IPS-15b (cell line): ENCODE results near the gene SMS.

Experiments used
- H3K27me3 ChIP-seq: one replicate; pipeline ENCODE4 v1.6.1; 2013; ENCODE audit warnings: low read length; ENCODE audit not compliant: control insufficient read depth, insufficient read depth
- H3K36me3 ChIP-seq: one replicate; pipeline ENCODE4 v1.6.1; 2013; ENCODE audit warnings: low read length; ENCODE audit not compliant: control insufficient read depth, insufficient read depth
- H3K4me1 ChIP-seq: one replicate; pipeline ENCODE4 v1.6.1; 2013; ENCODE audit warnings: mild to moderate bottlenecking, low read length; ENCODE audit not compliant: control insufficient read depth, insufficient read depth
- H3K4me3 ChIP-seq: one replicate; pipeline ENCODE4 v1.5.1; 2013; ENCODE audit warnings: low read depth, low read length
- H3K9ac ChIP-seq: one replicate; pipeline ENCODE4 v1.6.1; 2013; ENCODE audit warnings: low read depth, mild to moderate bottlenecking, low read length
- H3K9me3 ChIP-seq: one replicate; pipeline ENCODE4 v1.6.1; 2013; ENCODE audit warnings: mild to moderate bottlenecking, low read length; ENCODE audit not compliant: control insufficient read depth, insufficient read depth

Gene SMS

DNA sequence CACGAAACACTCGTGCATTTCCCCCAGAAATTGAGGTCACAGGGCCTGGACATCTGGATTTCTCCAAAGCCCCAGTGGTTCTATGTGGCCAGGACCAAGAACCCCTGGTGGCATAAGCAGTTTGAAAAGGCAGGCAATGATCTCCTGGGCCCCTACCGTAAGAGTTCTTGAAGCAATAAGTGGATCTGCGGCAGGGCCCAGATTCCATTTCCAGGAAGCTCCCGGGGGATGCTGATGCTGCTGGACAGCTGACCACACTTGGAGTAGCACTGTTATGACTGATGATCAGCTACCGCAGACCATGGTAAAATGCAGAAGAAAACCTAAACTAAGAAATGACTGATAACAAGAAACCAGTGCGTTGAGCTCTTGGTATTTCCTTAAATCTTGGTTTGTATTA, 27.8 kb downstream of the SMS start:
- Histone ChIP-seq H3K27me3 (no peaks in the 10 kb centered on the region), H3K9me3 (no peaks in the 10 kb centered on the region), H3K4me3 (no peak overlapping the region), H3K9ac (no peak overlapping the region), H3K36me3 (peaks cover 17% of the 10 kb centered on the region), H3K4me1 (no peaks in the 10 kb centered on the region)

DNA sequence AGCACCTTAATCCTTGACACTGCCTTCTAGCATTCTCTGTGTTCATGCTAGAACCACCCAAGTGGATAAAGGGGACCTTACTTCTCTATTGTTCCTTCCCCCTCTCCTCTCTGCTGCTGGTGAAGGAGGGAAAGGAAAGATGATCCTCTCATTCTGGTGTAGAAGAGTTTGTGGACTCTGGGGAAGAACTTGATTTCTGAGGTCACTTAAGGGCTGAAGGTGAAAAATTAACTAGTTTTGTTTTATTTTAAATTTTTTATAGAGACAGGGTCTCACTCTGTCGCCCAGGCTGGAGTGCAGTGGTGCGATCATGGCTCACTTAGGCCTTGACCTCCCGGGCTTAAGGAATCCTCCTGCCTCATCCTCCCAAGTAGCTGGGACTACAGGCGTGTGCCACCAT, 29.8 kb downstream of the SMS start:
- Histone ChIP-seq H3K4me3 (no peak overlapping the region), H3K9ac (no peak overlapping the region), H3K36me3 (peaks cover 20% of the 10 kb centered on the region), H3K4me1 (no peaks in the 10 kb centered on the region), H3K27me3 (no peaks in the 10 kb centered on the region), H3K9me3 (no peaks in the 10 kb centered on the region)

DNA sequence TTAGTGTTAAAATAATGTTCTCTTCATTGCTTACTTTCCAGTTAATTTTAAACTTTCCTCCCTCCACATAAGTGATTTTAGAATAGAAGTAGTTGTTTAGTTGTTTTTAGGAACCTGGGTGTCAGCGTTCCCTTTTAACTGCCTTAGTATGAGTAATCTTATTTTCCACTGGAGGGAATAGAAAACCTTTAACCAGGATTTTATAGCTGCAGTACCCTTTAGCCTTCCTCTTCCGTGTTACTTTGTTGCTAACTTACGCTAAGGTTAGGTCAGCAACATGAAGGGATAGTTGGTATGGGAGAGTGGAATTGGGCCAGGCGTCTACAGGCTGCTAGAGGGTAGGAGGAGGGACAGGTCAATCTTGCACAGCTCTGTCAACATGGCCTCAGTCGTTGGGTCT, 31.5 kb downstream of the SMS start:
- Histone ChIP-seq H3K4me1 (no peaks in the 10 kb centered on the region), H3K9me3 (no peaks in the 10 kb centered on the region), H3K4me3 (no peak overlapping the region), H3K36me3 (peaks cover 17% of the 10 kb centered on the region), H3K27me3 (no peaks in the 10 kb centered on the region), H3K9ac (no peak overlapping the region)

DNA sequence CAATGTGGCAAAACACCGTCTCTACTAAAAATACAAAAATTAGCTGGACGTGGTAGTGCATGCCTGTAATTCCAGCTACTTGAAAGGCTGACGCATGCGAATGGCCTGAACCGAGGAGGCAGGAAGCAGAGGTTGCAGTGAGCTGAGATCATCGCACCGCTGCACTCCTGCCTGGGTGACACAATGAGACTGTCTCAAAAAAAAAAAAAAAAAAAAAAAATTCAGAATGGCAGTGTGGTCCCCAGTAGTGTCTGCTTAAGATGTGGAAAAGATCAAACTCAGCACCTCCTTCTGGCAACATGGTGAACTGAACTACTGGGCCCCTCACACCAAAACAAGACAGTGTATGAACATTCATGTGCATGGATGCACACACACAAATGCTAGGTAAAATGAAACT, 32.2 kb downstream of the SMS start:
- no peaks in the 10 kb centered on the region for H3K9me3 ChIP-seq
- no peak overlapping the region for H3K4me3 ChIP-seq
- H3K27me3 ChIP-seq = no peaks in the 10 kb centered on the region
- no peaks in the 10 kb centered on the region for H3K4me1 ChIP-seq
- no peak overlapping the region for H3K9ac ChIP-seq
- H3K36me3 ChIP-seq = peaks cover 18% of the 10 kb centered on the region

DNA sequence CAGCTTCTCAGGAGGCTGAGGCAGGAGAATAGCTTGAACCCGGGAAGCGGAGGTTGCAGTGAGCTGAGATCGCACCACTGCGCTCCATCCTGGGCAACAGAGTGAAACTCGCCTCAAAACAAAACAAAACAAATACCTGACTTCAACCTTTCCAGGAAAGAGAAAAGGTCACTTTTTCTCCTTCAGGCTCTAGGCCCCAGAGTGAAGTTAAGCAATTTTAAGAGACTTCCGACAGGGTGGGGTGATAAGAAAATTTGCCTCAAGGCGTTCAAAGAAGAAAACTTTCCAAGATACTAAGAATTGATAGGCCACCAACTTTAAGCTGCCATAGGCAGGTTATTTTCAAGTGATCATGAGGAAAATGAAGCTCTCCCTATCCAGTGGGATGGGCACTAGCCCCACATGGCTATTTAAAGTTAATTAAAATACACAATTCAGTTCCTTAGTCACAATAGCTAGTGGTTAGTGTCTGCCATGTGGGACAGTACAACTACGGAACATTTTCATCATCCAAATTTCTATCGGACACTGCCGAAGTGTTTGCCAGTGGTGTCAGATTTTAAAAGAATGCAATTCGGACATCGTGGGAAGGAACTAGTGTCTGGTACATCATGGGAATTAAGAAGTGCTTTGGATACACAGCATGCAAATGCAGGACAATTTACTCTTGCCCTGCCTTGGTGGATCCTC, 33.0 kb downstream of the SMS start:
- Histone ChIP-seq H3K9me3 (no peaks in the 10 kb centered on the region), H3K4me1 (no peaks in the 10 kb centered on the region), H3K36me3 (peaks cover 19% of the 10 kb centered on the region), H3K4me3 (no peak overlapping the region), H3K27me3 (no peaks in the 10 kb centered on the region), H3K9ac (no peak overlapping the region)

DNA sequence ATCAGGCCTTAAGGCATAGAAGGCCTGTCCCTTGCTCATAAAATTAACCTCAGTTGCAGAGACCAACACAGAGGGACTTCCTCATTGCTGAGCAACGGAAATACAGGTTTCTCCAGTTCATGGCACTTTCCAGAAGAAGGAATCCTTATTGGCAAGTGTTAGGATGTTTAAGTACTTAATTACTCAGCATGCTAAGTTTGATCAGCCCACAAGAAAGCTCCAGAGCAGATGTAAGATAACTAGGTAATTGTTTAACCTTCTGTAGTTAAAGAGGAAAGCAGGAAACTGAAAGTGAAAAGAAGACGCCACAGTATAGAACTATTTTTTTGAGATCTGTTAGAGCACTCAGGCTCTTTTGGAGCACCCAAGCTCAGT, 33.5 kb downstream of the SMS start:
- no peaks in the 10 kb centered on the region for H3K27me3 ChIP-seq
- no peak overlapping the region for H3K4me3 ChIP-seq
- no peaks in the 10 kb centered on the region for H3K9me3 ChIP-seq
- H3K4me1 ChIP-seq = no peaks in the 10 kb centered on the region
- peaks cover 23% of the 10 kb centered on the region for H3K36me3 ChIP-seq
- H3K9ac ChIP-seq = no peak overlapping the region

DNA sequence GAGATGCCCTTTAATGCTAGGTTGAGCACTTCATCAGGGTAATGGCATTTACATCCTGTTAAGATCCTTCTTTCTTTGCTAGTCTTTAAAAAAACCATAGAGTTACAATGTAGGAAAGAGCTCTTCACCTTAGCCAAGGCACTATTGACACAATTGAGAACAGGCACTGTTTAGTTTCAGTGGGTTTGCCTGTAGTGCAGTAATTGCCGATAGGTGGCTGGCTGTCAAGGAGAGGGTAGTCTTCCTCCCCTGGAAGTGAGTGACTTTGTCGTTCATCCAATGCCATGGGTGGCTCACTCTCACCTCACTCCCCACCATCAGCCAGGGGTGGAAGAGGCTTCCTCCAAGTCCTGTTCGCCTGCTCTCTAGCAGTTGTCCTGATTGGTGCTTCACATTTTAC, 34.7 kb downstream of the SMS start:
- Histone ChIP-seq H3K9me3 (no peaks in the 10 kb centered on the region), H3K27me3 (no peaks in the 10 kb centered on the region), H3K9ac (no peak overlapping the region), H3K4me1 (no peaks in the 10 kb centered on the region), H3K36me3 (peaks cover 23% of the 10 kb centered on the region), H3K4me3 (no peak overlapping the region)

DNA sequence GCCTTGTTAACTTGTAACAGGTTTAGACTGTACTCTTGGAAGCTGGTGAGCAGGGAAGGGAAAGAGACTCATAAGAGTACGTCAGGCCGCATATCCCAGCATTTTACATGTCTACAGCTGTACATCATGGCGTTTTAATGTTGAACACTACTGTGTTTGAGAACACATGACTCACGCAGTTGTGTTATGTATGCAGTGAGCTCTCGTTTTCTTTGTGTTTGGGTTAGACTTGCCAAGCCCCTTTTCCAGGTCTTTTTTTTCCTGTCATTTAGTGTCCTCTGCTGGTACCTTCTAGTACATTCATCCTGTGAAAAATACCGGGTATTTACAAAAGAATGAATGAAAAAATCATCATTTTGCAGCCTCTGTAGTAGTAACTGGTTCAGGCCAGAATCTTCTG, 35.3 kb downstream of the SMS start:
- Histone ChIP-seq H3K36me3 (peaks cover 23% of the 10 kb centered on the region), H3K4me3 (no peak overlapping the region), H3K9ac (no peak overlapping the region), H3K27me3 (no peaks in the 10 kb centered on the region), H3K4me1 (no peaks in the 10 kb centered on the region), H3K9me3 (no peaks in the 10 kb centered on the region)

DNA sequence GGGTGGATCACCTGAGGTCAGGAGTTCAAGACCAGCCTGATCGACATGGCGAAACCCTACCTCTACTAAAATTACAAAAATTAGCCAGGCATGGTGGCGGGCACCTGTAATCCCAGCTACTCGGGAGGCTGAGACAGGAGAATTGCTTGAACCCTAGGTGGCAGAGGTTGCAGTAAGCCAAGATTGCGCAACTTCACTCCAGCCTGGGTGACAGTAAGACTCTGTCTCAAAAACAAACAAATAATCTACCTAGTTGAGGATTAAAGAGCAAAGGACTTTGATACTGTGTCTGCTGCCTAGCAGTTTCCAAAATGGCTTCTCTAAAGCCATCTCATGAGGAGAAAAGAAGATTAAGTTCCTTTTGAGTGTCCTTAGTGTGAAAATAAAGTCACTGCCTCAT, 37.8 kb downstream of the SMS start:
- peaks cover 19% of the 10 kb centered on the region for H3K36me3 ChIP-seq
- no peaks in the 10 kb centered on the region for H3K9me3 ChIP-seq
- no peaks in the 10 kb centered on the region for H3K4me1 ChIP-seq
- no peak overlapping the region for H3K9ac ChIP-seq
- no peaks in the 10 kb centered on the region for H3K27me3 ChIP-seq
- no peak overlapping the region for H3K4me3 ChIP-seq

DNA sequence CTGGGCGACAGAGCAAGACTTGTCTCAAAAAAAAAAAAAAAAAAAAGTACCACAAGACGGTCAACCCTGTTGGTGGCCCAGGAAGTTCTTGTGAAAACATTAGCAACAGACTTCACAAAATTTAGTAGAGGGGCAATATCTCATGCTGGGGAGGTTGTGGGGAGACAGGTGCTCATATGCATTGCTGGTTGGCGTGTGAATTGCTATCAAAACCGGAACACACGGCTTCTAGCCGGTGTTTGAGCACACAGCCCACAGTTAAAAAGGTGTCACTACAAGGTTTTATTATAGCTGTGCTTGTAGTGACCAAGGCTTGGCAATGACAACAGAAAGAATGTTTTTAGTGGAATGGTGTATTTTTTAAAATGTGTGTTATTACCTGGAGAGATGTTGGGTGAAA, 41.8 kb downstream of the SMS start:
- no peaks in the 10 kb centered on the region for H3K27me3 ChIP-seq
- peaks cover 24% of the 10 kb centered on the region for H3K36me3 ChIP-seq
- H3K9me3 ChIP-seq = no peaks in the 10 kb centered on the region
- H3K4me1 ChIP-seq = no peaks in the 10 kb centered on the region
- no peak overlapping the region for H3K4me3 ChIP-seq
- H3K9ac ChIP-seq = no peak overlapping the region

DNA sequence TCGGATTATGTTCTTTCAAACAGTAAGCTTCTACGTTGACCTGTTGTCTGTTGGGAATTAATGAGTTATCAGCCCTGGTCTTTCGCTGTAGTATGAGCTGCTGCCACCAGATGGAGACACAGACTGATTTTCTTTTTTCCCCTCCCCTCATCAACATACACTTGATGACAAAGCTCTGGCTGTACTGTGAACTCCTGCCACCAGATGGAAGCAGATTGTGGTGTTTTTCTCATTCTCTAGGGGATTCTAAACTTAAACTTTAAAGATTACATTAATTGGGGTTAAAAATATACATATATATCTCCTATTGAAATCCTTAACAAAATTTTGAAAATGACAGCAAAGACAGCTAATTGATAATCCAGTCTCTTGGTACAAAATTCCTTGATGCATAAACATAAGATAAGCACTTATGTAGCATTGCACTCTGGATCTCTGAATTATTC, 44.8 kb downstream of the SMS start:
- H3K36me3 ChIP-seq = peaks cover 22% of the 10 kb centered on the region
- no peaks in the 10 kb centered on the region for H3K27me3 ChIP-seq
- H3K9me3 ChIP-seq = no peaks in the 10 kb centered on the region
- H3K4me1 ChIP-seq = no peaks in the 10 kb centered on the region
- H3K9ac ChIP-seq = no peak overlapping the region
- H3K4me3 ChIP-seq = no peak overlapping the region

DNA sequence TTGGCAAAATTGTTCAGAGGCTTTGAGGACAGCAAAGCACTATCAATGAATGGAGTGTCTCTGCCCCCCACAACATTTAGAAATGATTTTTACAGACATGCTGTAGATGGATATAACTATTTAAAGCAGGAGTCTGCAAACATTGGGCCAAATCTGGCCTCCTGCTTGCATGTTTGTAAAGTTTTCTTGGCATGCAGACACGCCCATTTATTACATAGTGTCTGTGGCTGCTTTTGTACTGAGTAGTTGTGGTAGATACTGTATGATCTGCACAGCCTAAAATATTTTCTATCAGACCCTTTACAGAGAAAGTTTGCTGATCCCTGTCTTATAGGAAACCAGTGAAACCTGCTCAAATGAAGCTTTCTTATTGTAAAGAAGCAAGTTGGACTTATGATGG, 46.1 kb downstream of the SMS start:
- H3K9me3 ChIP-seq = no peaks in the 10 kb centered on the region
- no peaks in the 10 kb centered on the region for H3K4me1 ChIP-seq
- no peaks in the 10 kb centered on the region for H3K27me3 ChIP-seq
- no peak overlapping the region for H3K4me3 ChIP-seq
- peaks cover 22% of the 10 kb centered on the region for H3K36me3 ChIP-seq
- H3K9ac ChIP-seq = no peak overlapping the region
